GM12872 (cell line): ENCODE measurements around the gene FDX2.

ENCODE experiments used
- TF ChIP-seq, protein P1 (sequence below): IDR thresholded peaks from 3 replicates; pipeline ENCODE4 v1.5.1; 2011; ENCODE audit warnings: low read depth, mild to moderate bottlenecking, low read length, moderate library complexity; ENCODE audit not compliant: insufficient read depth

Gene FDX2

DNA sequence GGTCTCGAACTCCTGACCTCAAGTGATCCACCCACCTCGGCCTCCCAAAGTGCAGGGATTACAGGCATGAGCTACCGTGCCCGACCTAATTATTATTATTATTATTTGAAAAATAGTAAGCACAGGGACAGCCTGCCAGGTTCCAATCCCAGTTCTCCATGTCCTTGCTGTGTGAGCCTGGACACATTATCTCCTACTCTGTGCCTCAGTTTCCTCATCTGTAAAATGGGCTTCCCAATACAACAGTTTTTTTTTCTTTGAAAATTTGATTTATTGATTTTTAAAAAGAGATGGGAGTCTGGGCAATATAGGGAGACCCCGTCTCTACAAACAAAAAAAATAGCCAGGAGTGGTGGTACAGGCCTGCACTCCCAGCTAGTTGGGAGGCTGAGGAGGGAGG lies 9.5 kb downstream of the FDX2 start:
- TF ChIP-seq, protein P1, sequence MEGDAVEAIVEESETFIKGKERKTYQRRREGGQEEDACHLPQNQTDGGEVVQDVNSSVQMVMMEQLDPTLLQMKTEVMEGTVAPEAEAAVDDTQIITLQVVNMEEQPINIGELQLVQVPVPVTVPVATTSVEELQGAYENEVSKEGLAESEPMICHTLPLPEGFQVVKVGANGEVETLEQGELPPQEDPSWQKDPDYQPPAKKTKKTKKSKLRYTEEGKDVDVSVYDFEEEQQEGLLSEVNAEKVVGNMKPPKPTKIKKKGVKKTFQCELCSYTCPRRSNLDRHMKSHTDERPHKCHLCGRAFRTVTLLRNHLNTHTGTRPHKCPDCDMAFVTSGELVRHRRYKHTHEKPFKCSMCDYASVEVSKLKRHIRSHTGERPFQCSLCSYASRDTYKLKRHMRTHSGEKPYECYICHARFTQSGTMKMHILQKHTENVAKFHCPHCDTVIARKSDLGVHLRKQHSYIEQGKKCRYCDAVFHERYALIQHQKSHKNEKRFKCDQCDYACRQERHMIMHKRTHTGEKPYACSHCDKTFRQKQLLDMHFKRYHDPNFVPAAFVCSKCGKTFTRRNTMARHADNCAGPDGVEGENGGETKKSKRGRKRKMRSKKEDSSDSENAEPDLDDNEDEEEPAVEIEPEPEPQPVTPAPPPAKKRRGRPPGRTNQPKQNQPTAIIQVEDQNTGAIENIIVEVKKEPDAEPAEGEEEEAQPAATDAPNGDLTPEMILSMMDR, result no peak

DNA sequence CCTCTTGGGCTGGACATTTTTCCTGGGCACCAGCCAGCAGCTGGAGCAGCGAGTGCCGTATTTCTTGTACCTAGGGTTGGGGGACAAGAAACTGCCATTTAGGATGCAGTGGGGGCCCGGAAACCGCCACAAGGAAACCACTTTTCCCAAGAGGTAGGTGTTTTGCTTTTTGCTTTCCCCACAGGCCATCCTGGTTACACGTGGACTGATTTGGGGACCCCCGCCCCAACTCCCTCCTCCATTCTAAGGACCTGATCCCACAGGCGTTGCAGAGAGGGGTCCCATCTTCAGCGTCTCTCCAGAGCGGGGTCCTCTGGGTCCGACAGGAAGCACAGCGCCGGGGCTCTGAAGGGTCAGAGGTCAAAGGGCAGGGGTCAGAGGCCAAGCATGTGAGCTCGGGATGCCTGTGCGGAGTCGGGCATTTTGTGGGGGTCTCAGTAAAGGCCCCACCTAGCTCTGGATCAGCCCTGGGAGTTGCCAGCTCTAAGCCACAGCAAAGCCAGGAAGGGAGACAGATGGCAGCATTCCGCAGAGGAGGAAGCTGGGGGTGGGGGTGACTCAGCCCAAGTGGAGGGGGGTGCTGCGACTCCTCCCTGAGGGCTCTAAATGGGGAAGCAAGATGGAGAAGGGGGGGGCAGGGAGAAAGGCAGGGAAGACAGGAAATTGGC lies 10.5 kb downstream of the FDX2 start:
- TF ChIP-seq, protein P1, result no peak

DNA sequence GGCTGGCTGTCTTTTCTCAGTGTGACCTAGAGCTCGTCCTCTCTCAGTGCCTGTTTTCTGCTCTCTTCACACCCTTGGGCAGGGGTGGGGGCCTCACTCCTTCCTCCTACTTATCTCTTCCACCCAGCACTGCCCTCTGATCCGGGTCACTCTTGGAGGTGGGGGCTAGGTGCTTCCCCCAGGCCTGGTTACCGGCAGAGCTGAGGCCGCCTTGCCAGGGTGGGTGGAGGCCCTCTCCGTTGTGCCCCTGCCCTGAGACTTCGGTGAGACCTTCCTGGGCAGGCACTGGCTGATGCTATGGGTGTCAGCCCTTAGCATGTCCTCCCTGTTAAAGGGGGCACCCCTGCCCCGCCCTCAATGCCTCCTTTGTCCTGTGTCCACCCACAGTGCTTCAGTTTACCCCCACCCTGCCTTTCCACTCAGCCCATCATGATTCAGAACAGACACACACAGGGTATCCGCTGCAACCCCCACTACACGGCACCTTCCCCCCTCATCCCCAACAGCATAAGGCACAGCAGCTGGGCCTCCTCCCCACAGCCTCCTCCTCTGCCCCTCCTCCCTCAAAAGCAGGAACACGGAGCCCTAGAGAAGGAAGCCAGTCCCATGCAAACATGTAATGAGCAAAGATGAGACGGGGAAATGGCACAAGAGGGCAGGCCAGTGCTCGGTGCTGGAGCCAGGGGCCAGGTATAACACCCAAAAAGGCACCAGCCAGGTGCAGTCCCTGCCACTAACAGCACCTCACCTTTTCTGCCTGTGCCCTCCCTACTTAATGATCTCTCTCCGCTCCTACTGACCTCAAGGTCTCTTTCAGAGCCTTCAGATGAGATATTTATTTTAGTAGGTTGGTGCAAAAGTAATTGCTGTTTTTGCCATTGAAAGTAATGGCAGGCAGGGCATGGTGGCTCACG lies 16.0 kb downstream of the FDX2 start:
- TF ChIP-seq, protein P1, result no peak

DNA sequence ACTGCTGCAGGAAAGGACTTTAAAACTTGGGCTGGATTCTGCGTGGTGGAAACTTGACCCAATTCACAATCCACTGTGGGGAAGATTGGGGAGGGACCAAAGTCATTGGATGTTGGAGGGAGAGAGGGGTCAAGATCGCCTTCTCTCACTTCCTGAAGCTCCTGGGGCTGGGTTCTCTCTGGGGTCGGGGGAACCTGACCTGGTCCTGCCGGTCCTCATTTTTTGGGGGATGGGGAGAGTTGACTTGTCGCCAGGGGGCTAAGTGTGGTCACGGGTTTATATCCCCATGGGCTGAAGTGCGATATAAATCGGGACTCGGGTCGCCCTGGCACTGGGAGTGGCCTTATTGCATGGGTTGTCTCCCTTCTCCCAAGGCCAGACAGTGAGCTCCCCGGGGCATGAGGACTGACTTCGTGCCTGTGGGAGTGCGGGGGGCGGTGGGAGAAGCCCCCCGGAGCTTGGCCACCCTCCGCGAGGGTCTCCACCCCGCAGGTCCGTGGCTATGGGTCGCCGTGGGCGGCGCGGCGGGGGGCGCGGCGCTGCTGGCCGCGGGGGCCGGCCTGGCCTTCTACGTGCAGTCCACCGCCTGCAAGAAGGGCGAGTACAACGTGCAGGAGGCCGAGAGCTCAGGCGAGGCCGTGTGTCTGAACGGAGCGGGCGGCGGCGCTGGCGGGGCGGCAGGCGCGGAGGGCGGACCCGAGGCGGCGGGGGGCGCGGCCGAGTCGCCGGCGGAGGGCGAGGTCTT lies 19.8 kb downstream of the FDX2 start:
- TF ChIP-seq, protein P1, result no peak

DNA sequence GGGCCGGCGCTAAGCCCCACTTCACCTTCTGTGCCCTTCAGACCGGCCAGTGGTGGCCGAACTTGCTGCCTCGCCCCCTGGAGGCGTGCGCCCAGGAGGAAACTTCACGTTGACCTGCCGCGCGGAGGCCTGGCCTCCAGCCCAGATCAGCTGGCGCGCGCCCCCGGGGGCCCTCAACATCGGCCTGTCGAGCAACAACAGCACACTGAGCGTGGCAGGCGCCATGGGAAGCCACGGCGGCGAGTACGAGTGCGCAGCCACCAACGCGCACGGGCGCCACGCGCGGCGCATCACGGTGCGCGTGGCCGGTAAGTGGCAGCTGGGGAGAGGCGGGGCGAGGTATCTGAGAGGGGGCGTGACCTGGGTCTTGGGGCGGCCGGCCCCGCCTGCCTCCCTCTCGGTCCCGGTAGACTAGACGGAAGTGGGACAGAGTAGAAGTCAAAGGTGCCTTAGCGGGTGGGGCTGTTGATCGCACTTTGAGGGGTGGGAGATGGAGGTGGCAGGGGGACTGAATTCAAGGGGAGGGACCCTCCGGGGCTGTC lies 20.4 kb downstream of the FDX2 start:
- TF ChIP-seq, protein P1, result peak; percentile 21; the same call in 2 of the 3 replicates

DNA sequence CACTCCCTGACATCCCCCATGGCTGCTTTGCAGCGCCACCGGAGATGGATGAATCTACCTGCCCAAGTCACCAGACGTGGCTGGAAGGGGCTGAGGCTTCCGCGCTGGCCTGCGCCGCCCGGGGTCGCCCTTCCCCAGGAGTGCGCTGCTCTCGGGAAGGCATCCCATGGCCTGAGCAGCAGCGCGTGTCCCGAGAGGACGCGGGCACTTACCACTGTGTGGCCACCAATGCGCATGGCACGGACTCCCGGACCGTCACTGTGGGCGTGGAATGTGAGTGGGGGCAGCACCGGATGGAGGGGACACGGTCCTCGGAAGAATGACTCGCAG lies 21.5 kb downstream of the FDX2 start:
- TF ChIP-seq, protein P1, result no peak
